ENCODE results near the gene IARS1. TPM values are rescaled to one million over a fixed set of nuclear protein-coding genes. Genes with fewer than 3 reads are reported as not detected.

IARS1 gene
- total RNA-seq, 1 experiment from 2014 or later: 220 TPM

DNA sequence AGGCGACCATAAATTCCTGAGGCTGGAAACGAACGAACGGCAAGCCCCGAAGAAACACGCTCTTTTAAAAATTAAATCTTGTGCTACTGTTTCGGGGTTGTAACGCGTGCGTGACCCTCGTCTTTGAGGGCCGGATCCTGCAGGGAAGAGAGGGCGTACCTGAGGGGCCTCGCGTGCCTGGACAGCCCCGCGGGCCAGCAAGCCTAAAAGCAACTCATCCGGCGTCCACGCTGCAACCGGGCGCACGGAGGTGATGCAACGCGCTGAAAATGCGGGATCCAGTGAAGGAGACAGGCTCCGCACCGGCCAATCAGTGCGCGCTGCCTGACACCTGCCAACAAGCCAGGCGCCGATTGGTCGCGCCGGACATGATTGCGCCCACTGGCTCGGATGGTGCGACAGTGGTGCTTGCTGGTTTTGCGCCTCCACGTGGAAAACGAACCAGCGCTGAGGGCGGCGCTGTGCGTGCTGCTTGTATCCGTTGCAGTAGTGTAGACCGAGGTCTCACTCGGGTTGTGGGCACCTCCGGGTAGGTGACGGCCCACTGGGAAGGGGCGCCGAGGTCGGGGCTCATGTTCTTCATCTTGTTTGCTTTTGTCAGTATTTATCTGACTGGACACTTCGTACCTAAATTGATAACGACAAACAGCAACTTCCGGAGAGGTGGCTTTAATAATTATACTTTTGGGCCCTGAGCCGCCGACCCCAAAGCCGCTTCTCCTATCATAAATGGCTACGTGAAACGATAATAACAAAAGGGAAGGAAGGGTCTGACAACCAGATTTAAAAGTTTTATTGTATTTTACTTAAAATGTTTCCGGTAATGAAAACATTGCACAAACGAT lies at the start of gene IARS1 (continued):
- TF ChIP-seq, protein P1, sequence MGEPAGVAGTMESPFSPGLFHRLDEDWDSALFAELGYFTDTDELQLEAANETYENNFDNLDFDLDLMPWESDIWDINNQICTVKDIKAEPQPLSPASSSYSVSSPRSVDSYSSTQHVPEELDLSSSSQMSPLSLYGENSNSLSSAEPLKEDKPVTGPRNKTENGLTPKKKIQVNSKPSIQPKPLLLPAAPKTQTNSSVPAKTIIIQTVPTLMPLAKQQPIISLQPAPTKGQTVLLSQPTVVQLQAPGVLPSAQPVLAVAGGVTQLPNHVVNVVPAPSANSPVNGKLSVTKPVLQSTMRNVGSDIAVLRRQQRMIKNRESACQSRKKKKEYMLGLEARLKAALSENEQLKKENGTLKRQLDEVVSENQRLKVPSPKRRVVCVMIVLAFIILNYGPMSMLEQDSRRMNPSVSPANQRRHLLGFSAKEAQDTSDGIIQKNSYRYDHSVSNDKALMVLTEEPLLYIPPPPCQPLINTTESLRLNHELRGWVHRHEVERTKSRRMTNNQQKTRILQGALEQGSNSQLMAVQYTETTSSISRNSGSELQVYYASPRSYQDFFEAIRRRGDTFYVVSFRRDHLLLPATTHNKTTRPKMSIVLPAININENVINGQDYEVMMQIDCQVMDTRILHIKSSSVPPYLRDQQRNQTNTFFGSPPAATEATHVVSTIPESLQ (CRISPR knock-in tag; IDR thresholded peaks at IDR 0.05): no peak
- TF ChIP-seq JUN (CRISPR knock-in tag; IDR thresholded peaks at IDR 0.05) (peak; percentile 40; the same call in 1 of the 2 replicates), TP53 (CRISPR knock-in tag; IDR thresholded peaks at IDR 0.05) (no peak), ZMAT4 (CRISPR knock-in tag; IDR thresholded peaks at IDR 0.05) (no peak), TCF7 (CRISPR knock-in tag; IDR thresholded peaks at IDR 0.05; ENCODE audit: low read depth) (no peak), NR1H2 (CRISPR knock-in tag; IDR thresholded peaks at IDR 0.05) (no peak), FOXK1 (CRISPR knock-in tag; IDR thresholded peaks at IDR 0.05) (peak; percentile 99), NFATC4 (CRISPR knock-in tag; IDR thresholded peaks at IDR 0.05) (no peak), MYBL2 (CRISPR knock-in tag; IDR thresholded peaks at IDR 0.05) (peak; percentile 96), IRF2 (CRISPR knock-in tag; IDR thresholded peaks at IDR 0.05; ENCODE audit: borderline replicate concordance, low read depth) (no peak), OVOL2 (CRISPR knock-in tag; IDR thresholded peaks at IDR 0.05; ENCODE audit: borderline replicate concordance) (no peak), GABPB1 (CRISPR knock-in tag; IDR thresholded peaks at IDR 0.05) (peak; percentile 100), TEAD4 (CRISPR knock-in tag; IDR thresholded peaks at IDR 0.05) (no peak), FOXJ3 (CRISPR knock-in tag; IDR thresholded peaks at IDR 0.05; ENCODE audit: borderline replicate concordance) (no peak), NFYB (CRISPR knock-in tag; conservative IDR thresholded peaks at IDR 0.05; ENCODE audit: low read depth) (peak; percentile 100), RELA (CRISPR knock-in tag; IDR thresholded peaks at IDR 0.05; ENCODE audit: borderline replicate concordance) (no peak), MXD4 (CRISPR knock-in tag; IDR thresholded peaks at IDR 0.05; ENCODE audit: borderline replicate concordance) (no peak), ZNF423 (CRISPR knock-in tag; IDR thresholded peaks at IDR 0.05) (no peak), GTF2I (CRISPR knock-in tag; conservative IDR thresholded peaks at IDR 0.05) (no peak), JAZF1 (CRISPR knock-in tag; IDR thresholded peaks at IDR 0.05) (no peak)
- TF ChIP-seq, protein P2, sequence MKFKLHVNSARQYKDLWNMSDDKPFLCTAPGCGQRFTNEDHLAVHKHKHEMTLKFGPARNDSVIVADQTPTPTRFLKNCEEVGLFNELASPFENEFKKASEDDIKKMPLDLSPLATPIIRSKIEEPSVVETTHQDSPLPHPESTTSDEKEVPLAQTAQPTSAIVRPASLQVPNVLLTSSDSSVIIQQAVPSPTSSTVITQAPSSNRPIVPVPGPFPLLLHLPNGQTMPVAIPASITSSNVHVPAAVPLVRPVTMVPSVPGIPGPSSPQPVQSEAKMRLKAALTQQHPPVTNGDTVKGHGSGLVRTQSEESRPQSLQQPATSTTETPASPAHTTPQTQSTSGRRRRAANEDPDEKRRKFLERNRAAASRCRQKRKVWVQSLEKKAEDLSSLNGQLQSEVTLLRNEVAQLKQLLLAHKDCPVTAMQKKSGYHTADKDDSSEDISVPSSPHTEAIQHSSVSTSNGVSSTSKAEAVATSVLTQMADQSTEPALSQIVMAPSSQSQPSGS (CRISPR knock-in tag; IDR thresholded peaks at IDR 0.05; ENCODE audit: borderline replicate concordance, low read depth): no peak
- TF ChIP-seq, protein P3, sequence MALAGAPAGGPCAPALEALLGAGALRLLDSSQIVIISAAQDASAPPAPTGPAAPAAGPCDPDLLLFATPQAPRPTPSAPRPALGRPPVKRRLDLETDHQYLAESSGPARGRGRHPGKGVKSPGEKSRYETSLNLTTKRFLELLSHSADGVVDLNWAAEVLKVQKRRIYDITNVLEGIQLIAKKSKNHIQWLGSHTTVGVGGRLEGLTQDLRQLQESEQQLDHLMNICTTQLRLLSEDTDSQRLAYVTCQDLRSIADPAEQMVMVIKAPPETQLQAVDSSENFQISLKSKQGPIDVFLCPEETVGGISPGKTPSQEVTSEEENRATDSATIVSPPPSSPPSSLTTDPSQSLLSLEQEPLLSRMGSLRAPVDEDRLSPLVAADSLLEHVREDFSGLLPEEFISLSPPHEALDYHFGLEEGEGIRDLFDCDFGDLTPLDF (CRISPR knock-in tag; IDR thresholded peaks at IDR 0.05): peak; percentile 70; the same call in 1 of the 2 replicates
- TF ChIP-seq, protein P4, sequence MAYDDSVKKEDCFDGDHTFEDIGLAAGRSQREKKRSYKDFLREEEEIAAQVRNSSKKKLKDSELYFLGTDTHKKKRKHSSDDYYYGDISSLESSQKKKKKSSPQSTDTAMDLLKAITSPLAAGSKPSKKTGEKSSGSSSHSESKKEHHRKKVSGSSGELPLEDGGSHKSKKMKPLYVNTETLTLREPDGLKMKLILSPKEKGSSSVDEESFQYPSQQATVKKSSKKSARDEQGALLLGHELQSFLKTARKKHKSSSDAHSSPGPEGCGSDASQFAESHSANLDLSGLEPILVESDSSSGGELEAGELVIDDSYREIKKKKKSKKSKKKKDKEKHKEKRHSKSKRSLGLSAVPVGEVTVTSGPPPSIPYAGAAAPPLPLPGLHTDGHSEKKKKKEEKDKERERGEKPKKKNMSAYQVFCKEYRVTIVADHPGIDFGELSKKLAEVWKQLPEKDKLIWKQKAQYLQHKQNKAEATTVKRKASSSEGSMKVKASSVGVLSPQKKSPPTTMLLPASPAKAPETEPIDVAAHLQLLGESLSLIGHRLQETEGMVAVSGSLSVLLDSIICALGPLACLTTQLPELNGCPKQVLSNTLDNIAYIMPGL (CRISPR knock-in tag; IDR thresholded peaks at IDR 0.05): peak; percentile 76
- TF ChIP-seq, protein P5, sequence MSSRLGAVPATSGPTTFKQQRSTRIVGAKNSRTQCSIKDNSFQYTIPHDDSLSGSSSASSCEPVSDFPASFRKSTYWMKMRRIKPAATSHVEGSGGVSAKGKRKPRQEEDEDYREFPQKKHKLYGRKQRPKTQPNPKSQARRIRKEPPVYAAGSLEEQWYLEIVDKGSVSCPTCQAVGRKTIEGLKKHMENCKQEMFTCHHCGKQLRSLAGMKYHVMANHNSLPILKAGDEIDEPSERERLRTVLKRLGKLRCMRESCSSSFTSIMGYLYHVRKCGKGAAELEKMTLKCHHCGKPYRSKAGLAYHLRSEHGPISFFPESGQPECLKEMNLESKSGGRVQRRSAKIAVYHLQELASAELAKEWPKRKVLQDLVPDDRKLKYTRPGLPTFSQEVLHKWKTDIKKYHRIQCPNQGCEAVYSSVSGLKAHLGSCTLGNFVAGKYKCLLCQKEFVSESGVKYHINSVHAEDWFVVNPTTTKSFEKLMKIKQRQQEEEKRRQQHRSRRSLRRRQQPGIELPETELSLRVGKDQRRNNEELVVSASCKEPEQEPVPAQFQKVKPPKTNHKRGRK (CRISPR knock-in tag; IDR thresholded peaks at IDR 0.05; ENCODE audit: borderline replicate concordance): no peak
- TF ChIP-seq, protein P6, sequence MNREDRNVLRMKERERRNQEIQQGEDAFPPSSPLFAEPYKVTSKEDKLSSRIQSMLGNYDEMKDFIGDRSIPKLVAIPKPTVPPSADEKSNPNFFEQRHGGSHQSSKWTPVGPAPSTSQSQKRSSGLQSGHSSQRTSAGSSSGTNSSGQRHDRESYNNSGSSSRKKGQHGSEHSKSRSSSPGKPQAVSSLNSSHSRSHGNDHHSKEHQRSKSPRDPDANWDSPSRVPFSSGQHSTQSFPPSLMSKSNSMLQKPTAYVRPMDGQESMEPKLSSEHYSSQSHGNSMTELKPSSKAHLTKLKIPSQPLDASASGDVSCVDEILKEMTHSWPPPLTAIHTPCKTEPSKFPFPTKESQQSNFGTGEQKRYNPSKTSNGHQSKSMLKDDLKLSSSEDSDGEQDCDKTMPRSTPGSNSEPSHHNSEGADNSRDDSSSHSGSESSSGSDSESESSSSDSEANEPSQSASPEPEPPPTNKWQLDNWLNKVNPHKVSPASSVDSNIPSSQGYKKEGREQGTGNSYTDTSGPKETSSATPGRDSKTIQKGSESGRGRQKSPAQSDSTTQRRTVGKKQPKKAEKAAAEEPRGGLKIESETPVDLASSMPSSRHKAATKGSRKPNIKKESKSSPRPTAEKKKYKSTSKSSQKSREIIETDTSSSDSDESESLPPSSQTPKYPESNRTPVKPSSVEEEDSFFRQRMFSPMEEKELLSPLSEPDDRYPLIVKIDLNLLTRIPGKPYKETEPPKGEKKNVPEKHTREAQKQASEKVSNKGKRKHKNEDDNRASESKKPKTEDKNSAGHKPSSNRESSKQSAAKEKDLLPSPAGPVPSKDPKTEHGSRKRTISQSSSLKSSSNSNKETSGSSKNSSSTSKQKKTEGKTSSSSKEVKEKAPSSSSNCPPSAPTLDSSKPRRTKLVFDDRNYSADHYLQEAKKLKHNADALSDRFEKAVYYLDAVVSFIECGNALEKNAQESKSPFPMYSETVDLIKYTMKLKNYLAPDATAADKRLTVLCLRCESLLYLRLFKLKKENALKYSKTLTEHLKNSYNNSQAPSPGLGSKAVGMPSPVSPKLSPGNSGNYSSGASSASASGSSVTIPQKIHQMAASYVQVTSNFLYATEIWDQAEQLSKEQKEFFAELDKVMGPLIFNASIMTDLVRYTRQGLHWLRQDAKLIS (CRISPR knock-in tag; IDR thresholded peaks at IDR 0.05; ENCODE audit: borderline replicate concordance): no peak; the same call in 1 of the 2 replicates
- TF ChIP-seq, protein P7, sequence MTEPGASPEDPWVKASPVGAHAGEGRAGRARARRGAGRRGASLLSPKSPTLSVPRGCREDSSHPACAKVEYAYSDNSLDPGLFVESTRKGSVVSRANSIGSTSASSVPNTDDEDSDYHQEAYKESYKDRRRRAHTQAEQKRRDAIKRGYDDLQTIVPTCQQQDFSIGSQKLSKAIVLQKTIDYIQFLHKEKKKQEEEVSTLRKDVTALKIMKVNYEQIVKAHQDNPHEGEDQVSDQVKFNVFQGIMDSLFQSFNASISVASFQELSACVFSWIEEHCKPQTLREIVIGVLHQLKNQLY (CRISPR knock-in tag; IDR thresholded peaks at IDR 0.05): no peak

Measured in WTC11 (cell line).